Endothelial cell of umbilical vein (primary cell): ENCODE results near the gene UBTD1. TPM values are rescaled to one million over a fixed set of nuclear protein-coding genes. Genes with fewer than 3 reads are reported as not detected.

Experiments used
- BruUV-seq: library from RNA; stranded (reverse); fragments of 400-500 nt; replicated peaks from 2 replicates; lab custom pipeline; 2021; lab: Mats Ljungman, UMichigan
- CTCF ChIA-PET: fragments of 300-600, 350-600 bp; sonication (Branson Sonifier 250); formaldehyde crosslinking; loops from one replicate; lab custom pipeline; 2021; ENCODE audit warnings: antibody characterized with exemption, inconsistent platforms; lab: Charles Lee
- POLR2A ChIA-PET: fragments of 300-600, 350-600 bp; sonication (Branson Sonifier 250); formaldehyde crosslinking; loops from one replicate; lab custom pipeline; 2021; ENCODE audit warnings: antibody characterized with exemption, inconsistent platforms; lab: Charles Lee
- DNase-seq: peaks from one replicate; pipeline ENCODE4 v3.0.0-alpha.2; 2011; ENCODE audit warnings: low read depth, low spot score
- FAIRE-seq: peaks from 2 replicates; lab custom pipeline; 2011; peaks lifted over from hg19 to GRCh38; lab: Jason Lieb, UNC
- H2AFZ ChIP-seq: 2 replicates; pipeline ENCODE4 v1.6.0; 2012; ENCODE audit warnings: low read depth, low read length, control low read depth, inconsistent platforms
- H3K27ac ChIP-seq: 2 replicates; pipeline ENCODE4 v1.5.1; 2011; ENCODE audit warnings: low read depth, mild to moderate bottlenecking, control low read depth, low read length, moderate library complexity; ENCODE audit not compliant: insufficient read depth
- H3K27me3 ChIP-seq, 2 experiments: 2 replicates each; pipeline versions ENCODE4 v1.6.0 to v1.6.1; 2011; ENCODE audit warnings: low read length in 2 of 2, mixed read lengths in 1 of 2; ENCODE audit not compliant: control insufficient read depth in 2 of 2, insufficient read depth in 2 of 2
- H3K36me3 ChIP-seq, 2 experiments: 2 replicates in 1 of 2; 3 replicates in 1 of 2; pipeline ENCODE4 v1.5.1; 2011; ENCODE audit warnings: low read length in 2 of 2, mild to moderate bottlenecking in 1 of 2, moderate library complexity in 1 of 2; ENCODE audit not compliant: control insufficient read depth in 2 of 2, insufficient read depth in 2 of 2; ENCODE audit errors: extremely low read depth in 1 of 2
- H3K4me1 ChIP-seq: 3 replicates; pipeline ENCODE4 v1.5.1; 2011; ENCODE audit warnings: mild to moderate bottlenecking, low read length; ENCODE audit not compliant: control insufficient read depth, insufficient read depth; ENCODE audit errors: extremely low read depth
- H3K4me2 ChIP-seq: 2 replicates; pipeline ENCODE4 v1.6.1; 2011; ENCODE audit warnings: low read length, control low read depth, mixed read lengths; ENCODE audit not compliant: insufficient read depth
- H3K4me3 ChIP-seq, 3 experiments: fragments of 200-600 bp in 1 of 3; sonication (generic), shearing (Covaris generic) in 1 of 3; replicated peaks in 1 of 3; 2 replicates each; pipeline ENCODE4 v1.5.1; 2011 to 2016; ENCODE audit warnings: control low read depth in 3 of 3, low read length in 3 of 3, mild to moderate bottlenecking in 2 of 3, inconsistent platforms in 1 of 3, low read depth in 1 of 3, moderate library complexity in 1 of 3; ENCODE audit not compliant: insufficient read depth in 1 of 3
- H3K79me2 ChIP-seq: 2 replicates; pipeline ENCODE4 v1.6.0; 2012; ENCODE audit warnings: low read length, inconsistent platforms; ENCODE audit not compliant: control insufficient read depth, insufficient read depth
- H3K9ac ChIP-seq: replicated peaks from 2 replicates; pipeline ENCODE3; 2011; ENCODE audit warnings: low read length, control low read depth; ENCODE audit not compliant: insufficient read depth; ENCODE audit errors: extremely low read depth
- H3K9me1 ChIP-seq: replicated peaks from 3 replicates; pipeline ENCODE4 v1.6.0; 2011; ENCODE audit warnings: mild to moderate bottlenecking, low read length; ENCODE audit not compliant: control insufficient read depth, insufficient read depth; ENCODE audit errors: extremely low read depth
- H3K9me3 ChIP-seq: replicated peaks from 2 replicates; pipeline ENCODE4 v1.5.1; 2012; ENCODE audit warnings: low read length, inconsistent platforms; ENCODE audit not compliant: control insufficient read depth, insufficient read depth
- H4K20me1 ChIP-seq: replicated peaks from 2 replicates; pipeline ENCODE3; 2011; ENCODE audit warnings: mild to moderate bottlenecking, low read length; ENCODE audit not compliant: control insufficient read depth, insufficient read depth; ENCODE audit errors: extremely low read depth
- EZH2 ChIP-seq: IDR thresholded peaks from 2 replicates; pipeline ENCODE4 v1.6.1; 2012; ENCODE audit warnings: borderline replicate concordance, low read depth, mild to moderate bottlenecking, moderate library complexity, low read length, inconsistent platforms; ENCODE audit not compliant: severe bottlenecking
- FOS ChIP-seq: IDR thresholded peaks from 2 replicates; pipeline ENCODE4 v1.6.1; 2011; ENCODE audit warnings: mild to moderate bottlenecking, low read length, moderate library complexity, borderline replicate concordance; ENCODE audit not compliant: insufficient read depth
- GATA2 ChIP-seq: IDR thresholded peaks from 2 replicates; pipeline ENCODE4 v1.7.0; 2011; ENCODE audit warnings: low read depth, mild to moderate bottlenecking, moderate library complexity, mixed read lengths, low read length; ENCODE audit not compliant: insufficient read length, insufficient read depth
- JUN ChIP-seq: IDR thresholded peaks from 2 replicates; pipeline ENCODE4 v1.6.1; 2011; ENCODE audit warnings: borderline replicate concordance, low read depth; ENCODE audit not compliant: insufficient read length, insufficient read depth
- MAX ChIP-seq: IDR thresholded peaks from 2 replicates; pipeline ENCODE4 v1.6.1; 2011; ENCODE audit not compliant: insufficient read depth, insufficient read length
- MYC ChIP-seq: IDR thresholded peaks from one replicate; pipeline ENCODE4 v1.6.1; 2011; ENCODE audit warnings: mild to moderate bottlenecking, low read depth, low read length
- POLR2A ChIP-seq: IDR thresholded peaks from 2 replicates; pipeline ENCODE4 v1.6.1; 2012; ENCODE audit warnings: low read depth, mild to moderate bottlenecking, control low read depth, low read length
- POLR2AphosphoS5 ChIP-seq: IDR thresholded peaks from 2 replicates; pipeline ENCODE4 v1.6.1; 2012; ENCODE audit warnings: low read depth, mild to moderate bottlenecking, control low read depth, low read length, moderate library complexity; ENCODE audit not compliant: insufficient read depth
- dilution Hi-C: fragments of 300-500 bp; cut with MboI; formaldehyde crosslinking; loops from one replicate; pipeline ENCODE4 v1.15.0; 2019; ENCODE audit warnings: low sequenced_read_pairs; ENCODE audit not compliant: extremely low pct_ligation_motif_present
- intact Hi-C: fragments of 100-400 bp; cut with micrococcal nuclease; formaldehyde crosslinking; loops from one replicate; pipeline ENCODE4 v1.10.0; 2022
- polyA plus RNA-seq, 4 experiments: library from polyadenylated mRNA; depleted of rRNA in 3 of 4; stranded (reverse) in 3 of 4; unstranded in 1 of 4; fragments of >200 nt; gene quantifications; 2 replicates each; pipeline versions ENCODE4 v1.2.1 to v1.2.3, GENCODE V29; 2011 to 2012; ENCODE audit warnings: missing spikeins in 1 of 4
- total RNA-seq: library from RNA; stranded (reverse); gene quantifications from 2 replicates; pipeline ENCODE4 v1.2.3, GENCODE V29; 2021
- TF ChIP-seq, protein P1 (sequence below), 2 donors: IDR thresholded peaks; 1 replicate in 1 of 2; 2 replicates in 1 of 2; pipeline ENCODE4 v1.5.1; 2011; ENCODE audit warnings: low read length in 2 of 2, mild to moderate bottlenecking in 2 of 2, moderate library complexity in 2 of 2, control low read depth in 1 of 2, inconsistent platforms in 1 of 2, low read depth in 1 of 2; ENCODE audit not compliant: insufficient read depth in 1 of 2; ENCODE audit errors: extremely low read depth in 1 of 2

The UBTD1 gene
- total and polyA plus RNA-seq, 2 donors (not counting 3 experiments of a cell fraction or from before 2014, with no cell fraction given), result 42.6 to 63.7 TPM

- DNase-seq, result peak; percentile 71
- CTCF ChIA-PET, result interaction anchor here (0.6 to 9.6 kb wide), 21 partner anchors 14 to 229 kb away, joined by 3 to 304 read pairs (median 6); partner anchors contain the start of genes ANKRD2, C10orf62, HOGA1 and PI4K2A
- no peaks in the 10 kb centered on the region for H3K4me1 ChIP-seq
- POLR2A ChIA-PET, result interaction anchor here (1.5 kb wide), 1 partner anchor 40 kb away, joined by 3 read pairs; the partner anchor contains the start of gene ANKRD2
- FAIRE-seq, result peak; percentile 91
- H3K9me3 ChIP-seq, result no peaks in the 10 kb centered on the region
- no peaks in the 10 kb centered on the region for H3K79me2 ChIP-seq
- H3K36me3 ChIP-seq, result no peaks in the 10 kb centered on the region
- no peak overlapping the region for H3K4me2 ChIP-seq
- TF ChIP-seq MYC, result no peak
- TF ChIP-seq, protein P1, sequence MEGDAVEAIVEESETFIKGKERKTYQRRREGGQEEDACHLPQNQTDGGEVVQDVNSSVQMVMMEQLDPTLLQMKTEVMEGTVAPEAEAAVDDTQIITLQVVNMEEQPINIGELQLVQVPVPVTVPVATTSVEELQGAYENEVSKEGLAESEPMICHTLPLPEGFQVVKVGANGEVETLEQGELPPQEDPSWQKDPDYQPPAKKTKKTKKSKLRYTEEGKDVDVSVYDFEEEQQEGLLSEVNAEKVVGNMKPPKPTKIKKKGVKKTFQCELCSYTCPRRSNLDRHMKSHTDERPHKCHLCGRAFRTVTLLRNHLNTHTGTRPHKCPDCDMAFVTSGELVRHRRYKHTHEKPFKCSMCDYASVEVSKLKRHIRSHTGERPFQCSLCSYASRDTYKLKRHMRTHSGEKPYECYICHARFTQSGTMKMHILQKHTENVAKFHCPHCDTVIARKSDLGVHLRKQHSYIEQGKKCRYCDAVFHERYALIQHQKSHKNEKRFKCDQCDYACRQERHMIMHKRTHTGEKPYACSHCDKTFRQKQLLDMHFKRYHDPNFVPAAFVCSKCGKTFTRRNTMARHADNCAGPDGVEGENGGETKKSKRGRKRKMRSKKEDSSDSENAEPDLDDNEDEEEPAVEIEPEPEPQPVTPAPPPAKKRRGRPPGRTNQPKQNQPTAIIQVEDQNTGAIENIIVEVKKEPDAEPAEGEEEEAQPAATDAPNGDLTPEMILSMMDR (IDR thresholded peaks at IDR 0.05; ENCODE audit: extremely low read depth in 1 of 2, insufficient read depth in 1 of 2, low read depth in 1 of 2, low read length in 2 of 2), result peak in 1 of 2 donors; percentile 38
- peak overlapping the region; percentile 54 for H2AFZ ChIP-seq
- intact Hi-C loops, result loop anchor here (1.0 kb wide), 4 partner anchors 40 to 205 kb away; partner anchors contain the start of gene ANKRD2
- no TSS peak for BruUV-seq
- no peak overlapping the region for H3K4me3 ChIP-seq
- no peaks in the 10 kb centered on the region for H3K27me3 ChIP-seq
- no peaks in the 10 kb centered on the region for H3K9me1 ChIP-seq
- H3K27ac ChIP-seq, result no peak overlapping the region
- H4K20me1 ChIP-seq, result no peaks in the 10 kb centered on the region
- no peak overlapping the region for H3K9ac ChIP-seq
- dilution Hi-C loops, result no loop called here
Measured at GRCh38 chr10:97612386-97612785, 113.7 kb downstream of the UBTD1 start.

- FAIRE-seq, result no peak
- intact Hi-C loops, result no loop called here
Measured at GRCh38 chr10:97618285-97618684, 119.6 kb downstream of the UBTD1 start.

More at GRCh38 chr10:97618285-97618684, 119.6 kb downstream of the UBTD1 start:
- BruUV-seq, result no TSS peak
- Histone ChIP-seq H3K4me3 (no peak overlapping the region), H3K36me3 (no peaks in the 10 kb centered on the region), H3K27ac (no peak overlapping the region), H3K4me1 (no peaks in the 10 kb centered on the region), H2AFZ (no peak overlapping the region), H3K9me3 (no peaks in the 10 kb centered on the region), H3K4me2 (no peak overlapping the region), H3K9ac (no peak overlapping the region), H4K20me1 (no peaks in the 10 kb centered on the region), H3K9me1 (no peaks in the 10 kb centered on the region), H3K27me3 (no peaks in the 10 kb centered on the region), H3K79me2 (no peaks in the 10 kb centered on the region)
- ChIA-PET CTCF (interaction anchor here (9.6 kb wide), 1 partner anchor 44 kb away, joined by 304 read pairs; the partner anchor contains the start of gene ANKRD2), POLR2A (no interaction called here)
- dilution Hi-C loops, result no loop called here
- TF ChIP-seq MAX (no peak), POLR2AphosphoS5 (no peak), POLR2A (no peak), FOS (no peak), GATA2 (no peak), MYC (no peak), JUN (no peak), EZH2 (no peak)
- TF ChIP-seq, protein P1 (IDR thresholded peaks at IDR 0.05; ENCODE audit: extremely low read depth in 1 of 2, insufficient read depth in 1 of 2, low read depth in 1 of 2, low read length in 2 of 2), result no peak
- DNase-seq, result no peak
